HG03342 (cell line): ENCODE measurements around the gene ZNF554.

ENCODE experiments used
- ATAC-seq: cut with Tn5 transposase; IDR thresholded peaks from one replicate; pipeline ENCODE4 v1.9.1; 2021; ENCODE audit warnings: mild to moderate bottlenecking, moderate library complexity; ENCODE audit not compliant: unreplicated experiment

ZNF554 gene

GRCh38 chr19:2824129-2824528 lies 4.5 kb downstream of the ZNF554 start:
- ATAC-seq = no peak

GRCh38 chr19:2827022-2827421 lies 7.4 kb downstream of the ZNF554 start:
- ATAC-seq = no peak

GRCh38 chr19:2827840-2828489 lies 8.3 kb downstream of the ZNF554 start:
- no peak for ATAC-seq

- no peak for ATAC-seq
Measured at GRCh38 chr19:2834294-2834871, 14.7 kb downstream of the ZNF554 start.

GRCh38 chr19:2837430-2837829 lies 17.8 kb downstream of the ZNF554 start:
- no peak for ATAC-seq

GRCh38 chr19:2840794-2841791 lies 21.4 kb downstream of the ZNF554 start, which contains the start of gene ZNF555:
Gene ZNF555, plus strand, starts transcription at chr19:2841475. Its CDS starts 98 bp downstream, at chr19:2841573.
- peak; percentile 75 for ATAC-seq

GRCh38 chr19:2841855-2842574 lies 22.3 kb downstream of the ZNF554 start:
- no peak for ATAC-seq

GRCh38 chr19:2845107-2845506 lies 25.4 kb downstream of the ZNF554 start:
- no peak for ATAC-seq

- ATAC-seq = no peak
Measured at GRCh38 chr19:2846180-2846894, 26.7 kb downstream of the ZNF554 start.

- no peak for ATAC-seq
Measured at GRCh38 chr19:2847507-2847906, 27.8 kb downstream of the ZNF554 start.

- ATAC-seq = no peak
Measured at GRCh38 chr19:2848616-2849015, 28.9 kb downstream of the ZNF554 start.

- ATAC-seq = no peak
Measured at GRCh38 chr19:2850256-2850925, 30.7 kb downstream of the ZNF554 start.

- ATAC-seq = no peak
Measured at GRCh38 chr19:2852598-2852997, 32.9 kb downstream of the ZNF554 start.

GRCh38 chr19:2853015-2853606 lies 33.4 kb downstream of the ZNF554 start:
- ATAC-seq = no peak

GRCh38 chr19:2854849-2855248 lies 35.2 kb downstream of the ZNF554 start:
- ATAC-seq = no peak

GRCh38 chr19:2856457-2857050 lies 36.9 kb downstream of the ZNF554 start:
- ATAC-seq = no peak

- no peak for ATAC-seq
Measured at GRCh38 chr19:2858864-2859263, 39.2 kb downstream of the ZNF554 start.

- no peak for ATAC-seq
Measured at GRCh38 chr19:2863816-2864215, 44.1 kb downstream of the ZNF554 start.
